Choroid plexus epithelial cell (primary cell): ENCODE data around the gene PRR18.

ENCODE experiments used
- DNase-seq: peaks from one replicate; pipeline ENCODE4 v3.0.0-alpha.2; 2010; ENCODE audit warnings: low read depth
- H3K4me3 ChIP-seq: 2 replicates; pipeline ENCODE4 v1.5.1; 2011; ENCODE audit warnings: low read depth, mild to moderate bottlenecking, control low read depth, low read length, moderate library complexity
- CTCF ChIP-seq: conservative IDR thresholded peaks from 2 replicates; pipeline ENCODE4 v1.5.1; 2011; ENCODE audit warnings: low read depth, mild to moderate bottlenecking, control low read depth, inconsistent platforms, low read length, moderate library complexity

The PRR18 gene

DNA sequence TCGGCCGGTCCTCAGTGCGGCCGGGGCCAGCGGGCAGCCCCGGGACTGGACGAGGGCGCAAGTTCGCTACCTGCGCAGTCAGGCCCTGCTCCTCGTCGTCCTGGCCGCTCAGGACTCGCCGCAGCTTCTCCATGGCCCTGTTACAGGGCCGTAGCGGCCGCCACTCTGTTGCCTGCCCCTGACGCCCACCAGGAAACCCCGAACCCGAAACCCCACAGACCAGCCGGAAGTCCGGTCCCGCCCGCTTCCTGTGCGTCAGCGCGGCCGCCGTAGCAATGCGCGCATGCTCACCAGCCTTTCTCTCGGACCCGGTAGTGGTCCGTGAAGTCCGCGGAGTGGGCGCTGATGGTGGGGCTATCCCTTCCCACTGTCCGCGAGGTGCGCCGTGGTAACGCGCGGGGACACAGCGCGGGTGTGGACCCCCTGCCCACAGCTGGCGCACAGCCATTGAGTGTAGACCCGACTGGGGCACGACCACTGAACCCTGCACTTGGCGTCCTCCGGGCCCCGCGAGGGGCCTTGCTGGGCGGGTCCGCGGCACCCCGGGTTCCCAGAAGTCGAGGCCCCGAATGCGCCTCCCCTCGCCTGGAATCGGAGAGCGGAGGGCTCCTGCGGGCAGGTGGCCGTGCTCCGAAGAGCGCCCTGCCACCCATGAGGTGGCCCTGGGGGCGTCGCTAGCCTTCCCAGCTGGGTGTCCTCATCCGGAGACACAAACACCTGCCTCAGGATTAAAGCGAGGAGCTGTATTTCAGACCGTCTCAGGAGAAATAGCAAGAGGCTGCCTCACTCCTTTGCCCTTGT is 34.4 kb upstream of the PRR18 start, which contains the start of gene SFT2D1:
TSS of gene SFT2D1 (minus strand) at position 197 of the 801 bp plus-strand sequence. CDS start at position 133, 64 bp downstream.
- DNase-seq, result peak; percentile 77
- no peak for TF ChIP-seq CTCF
- peak within 1 kb of the TSS; percentile 100 for H3K4me3 ChIP-seq

DNA sequence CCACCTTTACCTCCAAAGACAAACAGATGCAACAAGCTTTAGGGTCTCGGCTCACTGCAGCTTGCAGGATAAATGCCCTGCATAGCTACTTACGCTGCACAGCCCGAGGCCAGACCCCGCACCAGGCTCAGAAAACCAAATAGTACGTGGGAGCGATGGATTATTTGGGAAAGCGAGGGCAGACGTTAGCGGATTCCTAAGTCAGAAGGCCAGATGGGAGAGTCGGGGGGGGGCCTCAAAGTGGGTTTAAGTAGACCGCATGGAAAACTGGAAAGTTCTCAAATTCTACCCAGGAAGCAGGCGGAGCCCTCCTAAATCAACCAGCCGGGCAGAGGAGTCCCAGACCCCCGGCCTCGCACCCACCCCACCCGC is 33.8 kb upstream of the PRR18 start:
- peak overlapping the region; percentile 100 for H3K4me3 ChIP-seq
- peak; percentile 25 for DNase-seq
- no peak for TF ChIP-seq CTCF

DNA sequence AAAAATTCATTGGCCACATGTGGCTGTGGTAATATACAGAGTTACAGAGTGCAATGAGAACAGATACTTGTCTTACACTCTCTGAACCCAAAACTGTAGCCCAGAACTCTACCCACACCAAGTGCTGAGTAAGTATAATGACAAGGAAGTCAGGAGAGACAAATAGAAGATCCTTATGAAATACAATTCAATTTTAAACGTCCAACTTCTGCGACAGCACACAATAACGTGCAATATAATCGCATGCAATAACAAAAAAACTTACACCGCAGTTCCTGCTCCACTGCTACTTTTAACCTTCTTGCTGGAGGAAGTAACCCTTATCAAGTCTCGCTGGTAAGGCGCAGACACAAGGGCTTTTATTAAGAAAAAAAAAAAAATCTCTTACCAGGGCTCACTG is 33.3 kb upstream of the PRR18 start:
- DNase-seq, result no peak
- peak overlapping the region; percentile 100 for H3K4me3 ChIP-seq
- TF ChIP-seq CTCF, result no peak

DNA sequence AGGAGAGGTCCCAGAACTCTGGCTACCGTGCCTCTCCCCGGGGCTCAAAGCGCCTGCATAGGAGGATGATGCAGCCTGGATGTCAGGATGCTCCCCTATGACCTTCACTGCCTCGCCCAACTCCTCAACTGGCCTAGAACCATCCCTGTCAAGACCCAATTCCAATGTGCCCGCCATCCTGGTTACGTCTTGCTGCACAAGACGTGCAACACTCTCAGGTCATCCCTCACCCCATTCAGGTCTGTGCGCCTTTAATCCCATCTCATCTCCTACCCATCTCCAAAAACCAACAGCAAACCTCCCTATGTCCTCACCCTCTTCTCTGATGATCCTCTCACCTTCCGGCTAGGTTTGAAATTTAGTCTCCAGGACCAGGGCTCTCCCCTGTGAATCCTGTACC is 30.7 kb upstream of the PRR18 start:
- no peak overlapping the region for H3K4me3 ChIP-seq
- no peak for TF ChIP-seq CTCF
- DNase-seq, result no peak

DNA sequence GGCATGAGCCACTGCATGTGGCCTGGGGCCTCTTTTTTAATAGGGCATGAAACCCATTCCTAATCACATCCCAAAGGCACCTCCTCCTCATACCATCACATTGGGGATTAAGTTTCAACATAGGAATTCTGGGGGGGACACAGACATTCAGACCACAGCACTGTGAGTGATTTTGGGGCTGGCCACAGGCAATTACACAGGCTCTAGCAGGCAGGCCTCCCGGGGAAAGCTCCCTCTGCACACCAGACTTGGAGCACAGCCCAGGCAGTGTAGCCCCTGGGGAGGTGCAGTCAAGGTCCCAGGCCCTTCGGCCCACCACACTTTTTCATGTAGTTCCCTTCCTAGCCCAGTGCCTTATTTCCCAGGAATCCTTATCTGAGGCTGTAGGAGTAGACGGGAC is 28.7 kb upstream of the PRR18 start:
- DNase-seq, result no peak
- no peak for TF ChIP-seq CTCF
- H3K4me3 ChIP-seq, result no peak overlapping the region

DNA sequence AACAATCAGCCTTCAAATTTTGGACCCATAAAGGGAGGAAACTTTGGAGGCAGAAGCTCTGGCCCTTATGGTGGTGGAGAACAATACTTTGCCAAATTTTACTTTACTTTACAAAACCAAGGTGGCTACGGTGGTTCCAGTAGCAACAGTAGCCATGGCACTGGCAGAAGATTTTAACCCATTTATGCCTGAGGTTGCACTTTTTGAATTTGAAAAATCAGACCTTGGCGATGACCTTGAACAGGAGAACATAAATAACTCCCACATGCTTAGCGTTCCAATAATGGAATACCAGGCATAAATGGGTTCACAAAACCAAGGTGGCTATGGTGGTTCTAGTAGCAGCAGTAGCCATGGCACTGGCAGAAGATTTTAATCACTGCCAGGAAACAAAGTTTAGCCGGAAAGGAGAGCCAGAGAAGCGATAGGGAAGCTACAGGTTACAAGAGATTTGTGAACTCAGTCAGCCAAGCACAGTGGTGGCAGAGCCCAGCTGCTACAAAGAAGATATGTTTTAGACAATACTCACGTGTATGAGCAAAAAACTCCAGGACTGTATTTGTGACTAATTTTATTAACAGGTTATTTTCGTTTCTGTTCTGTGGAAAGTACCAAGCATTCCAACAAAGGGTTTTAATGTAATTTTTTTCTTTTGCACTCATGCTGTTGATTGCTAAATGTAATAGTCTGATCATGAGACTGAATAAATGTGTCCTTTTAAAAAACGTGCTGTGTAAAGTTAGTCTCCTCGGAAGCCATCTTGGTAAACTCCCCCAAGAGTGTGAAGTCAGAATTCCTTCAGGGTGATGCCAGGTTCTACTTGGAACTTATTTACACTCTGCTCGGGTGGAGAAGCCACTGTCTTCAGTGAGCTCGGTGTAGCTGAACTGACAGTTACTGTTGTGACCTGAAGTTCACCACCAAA is 27.4 kb upstream of the PRR18 start:
- DNase-seq, result no peak
- no peak overlapping the region for H3K4me3 ChIP-seq
- TF ChIP-seq CTCF, result no peak
